COLO668 (cell line): ENCODE results near the gene G3BP2.
"Not testable (repeated sequence)": the region's sequence is repeated elsewhere in the genome, so short reads cannot be mapped to it uniquely, and the experiment has no call there.

Source experiments
- DNase-seq: peaks from one replicate; lab custom pipeline; 2025; ENCODE audit not compliant: unreplicated experiment; lab: John Stamatoyannopoulos, UW

The G3BP2 gene

DNA sequence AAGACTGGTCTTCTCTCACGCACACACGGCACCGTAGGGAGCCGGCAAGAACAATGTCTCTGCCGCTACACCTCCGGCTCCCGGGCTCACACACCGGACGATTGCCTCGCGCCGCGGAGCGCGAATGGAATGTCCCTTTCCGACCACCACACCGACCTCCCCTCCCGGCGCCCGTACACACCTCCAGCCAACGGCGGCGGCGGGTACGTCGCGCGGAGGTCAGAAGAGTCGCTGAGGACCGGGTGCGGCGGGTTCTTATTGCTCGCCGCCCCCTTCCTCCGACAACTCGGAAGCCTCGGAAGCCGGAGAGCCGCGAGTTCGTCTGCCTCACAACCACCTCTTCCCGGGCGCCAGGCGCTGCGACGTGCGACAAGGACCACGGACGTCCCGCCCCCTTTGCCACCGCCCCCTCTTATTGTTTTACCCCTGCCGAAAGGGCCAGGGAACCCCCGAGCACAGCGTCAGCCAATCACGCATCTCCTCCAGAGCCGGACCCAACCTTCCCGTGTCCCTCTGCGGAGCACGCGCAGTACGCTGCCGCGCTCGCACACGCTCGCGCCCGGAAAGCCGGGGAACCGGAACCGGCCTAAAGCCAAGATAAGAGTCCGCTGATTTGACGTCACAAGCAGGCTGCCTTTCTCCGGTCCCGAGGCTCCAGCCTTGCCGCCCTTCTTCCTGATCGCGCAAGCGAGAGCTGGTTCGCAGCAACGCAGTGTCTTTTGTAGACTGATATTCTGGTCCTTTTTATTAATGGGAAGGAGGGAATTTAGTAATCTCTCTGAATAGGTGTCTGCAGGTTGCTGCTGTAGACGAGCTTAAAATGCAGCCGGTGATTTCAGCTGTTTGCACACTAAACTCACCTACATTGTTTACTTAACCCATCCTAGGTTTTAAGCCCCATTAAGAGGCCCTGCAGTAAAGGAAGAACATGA is at the start of gene G3BP2:
G3BP2 (minus strand) TSS at position 385 of the 932 bp plus-strand sequence. CDS start 11,386 bp downstream, outside the sequence.
- peak; percentile 98 for DNase-seq

DNA sequence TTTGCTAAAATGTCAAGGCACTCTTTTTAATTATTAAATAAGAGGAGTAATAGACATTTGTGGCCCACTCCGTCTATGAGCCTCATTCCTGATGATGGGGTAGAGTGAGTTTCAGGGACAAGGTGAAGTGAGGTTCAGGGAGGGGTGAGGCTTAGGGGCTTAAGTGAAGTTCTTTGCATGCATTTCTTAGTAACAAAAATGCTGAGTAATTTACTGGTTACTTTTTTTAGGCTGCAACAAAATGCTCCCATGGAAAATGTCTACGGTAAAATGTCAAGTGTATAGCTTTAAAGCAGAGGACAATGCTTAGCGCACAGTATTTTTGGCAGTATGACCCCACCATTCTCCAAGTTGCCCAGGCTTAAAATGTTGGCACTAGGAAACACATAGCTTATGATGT is 49.2 kb upstream of the G3BP2 start:
- DNase-seq, result no peak

DNA sequence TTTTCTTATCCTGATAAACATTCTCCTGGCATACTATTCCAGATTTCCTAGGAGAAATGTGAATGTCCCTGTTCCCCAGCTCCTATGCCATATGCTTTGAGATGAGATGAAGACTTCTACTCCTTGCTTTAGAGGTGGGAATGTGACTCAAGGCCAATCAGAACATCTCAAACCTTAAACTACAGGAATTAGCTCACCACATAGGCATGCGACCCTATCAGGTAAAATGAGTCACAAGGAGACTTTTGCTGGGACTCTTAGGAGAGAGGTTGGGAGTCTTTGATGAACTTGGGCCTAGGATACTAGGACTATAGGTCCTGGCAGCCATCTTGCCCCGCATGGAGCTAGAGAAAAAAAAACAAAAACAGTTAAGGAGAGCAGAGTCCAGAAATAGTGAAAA is 45.3 kb upstream of the G3BP2 start:
- DNase-seq, result no peak

DNA sequence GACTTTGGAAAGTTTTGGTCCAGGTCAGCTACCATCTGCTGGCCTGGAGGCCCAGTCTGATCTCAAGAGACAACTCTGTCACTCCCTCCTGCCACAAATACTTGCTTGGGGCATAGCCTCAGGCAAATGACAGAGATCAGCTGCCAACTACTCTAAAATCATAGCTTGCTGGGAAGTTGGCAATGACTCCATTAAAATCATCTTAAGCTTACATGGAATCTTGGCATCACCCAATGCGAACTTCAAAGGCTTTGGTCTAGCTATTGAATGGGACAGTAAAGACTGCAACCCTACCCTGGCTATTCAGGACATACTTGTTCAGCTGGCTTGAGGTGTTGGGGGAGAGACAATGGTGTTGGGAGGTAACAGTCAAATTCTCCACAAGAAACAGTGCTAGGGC is 44.2 kb upstream of the G3BP2 start:
- no peak for DNase-seq

DNA sequence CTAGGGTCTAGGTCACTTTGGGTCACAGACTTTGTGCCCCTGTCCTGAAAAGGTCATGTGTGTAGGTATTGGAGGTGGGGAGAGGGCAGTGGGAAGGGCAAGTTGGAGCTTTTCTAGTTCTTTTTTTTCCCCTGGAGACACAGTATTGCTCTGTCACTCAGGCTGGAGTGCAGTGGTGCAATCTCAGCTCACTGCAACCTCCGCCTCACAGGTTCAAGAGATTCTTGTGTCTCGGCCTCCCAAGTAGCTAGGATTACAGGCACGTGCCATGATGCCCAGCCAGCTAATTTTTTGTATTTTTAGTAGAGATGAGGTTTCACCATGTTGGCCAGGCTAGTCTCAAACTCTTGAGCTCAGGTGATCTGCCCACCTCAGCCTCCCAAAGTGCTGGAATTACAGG is 42.8 kb upstream of the G3BP2 start:
- not testable (repeated sequence) for DNase-seq

DNA sequence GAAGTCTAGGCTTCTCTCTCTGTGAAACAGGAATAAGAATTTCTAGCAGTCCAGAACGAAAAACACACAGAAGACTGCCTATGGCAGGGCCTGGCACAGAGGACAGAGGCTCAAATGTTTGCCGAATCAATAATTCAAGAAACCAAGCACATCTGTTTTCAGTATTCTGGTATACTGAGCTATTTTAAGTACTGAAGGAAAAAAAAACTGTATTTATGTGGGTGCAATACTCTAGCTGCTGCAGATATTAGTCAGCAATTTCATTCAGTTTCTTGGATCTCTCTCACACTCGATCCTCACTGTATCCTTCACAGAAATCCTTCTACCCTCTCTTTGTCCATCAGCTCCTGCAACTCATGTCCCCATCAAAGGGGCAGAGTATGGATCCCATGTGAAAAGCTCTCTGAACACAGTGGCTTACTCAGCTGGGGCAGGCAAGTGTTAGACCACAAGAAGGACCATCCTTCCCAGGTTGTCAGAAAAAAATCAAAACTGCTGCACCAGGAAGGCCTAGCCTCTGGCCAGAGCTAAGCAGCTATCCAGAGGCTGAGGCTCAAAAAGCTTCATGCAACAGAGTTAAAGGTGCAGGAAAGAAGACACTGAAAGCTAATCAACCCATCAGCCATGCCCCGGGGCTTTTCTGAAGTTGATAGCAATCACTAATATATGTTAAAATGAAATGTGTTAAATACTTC is 42.0 kb upstream of the G3BP2 start:
- DNase-seq, result no peak

DNA sequence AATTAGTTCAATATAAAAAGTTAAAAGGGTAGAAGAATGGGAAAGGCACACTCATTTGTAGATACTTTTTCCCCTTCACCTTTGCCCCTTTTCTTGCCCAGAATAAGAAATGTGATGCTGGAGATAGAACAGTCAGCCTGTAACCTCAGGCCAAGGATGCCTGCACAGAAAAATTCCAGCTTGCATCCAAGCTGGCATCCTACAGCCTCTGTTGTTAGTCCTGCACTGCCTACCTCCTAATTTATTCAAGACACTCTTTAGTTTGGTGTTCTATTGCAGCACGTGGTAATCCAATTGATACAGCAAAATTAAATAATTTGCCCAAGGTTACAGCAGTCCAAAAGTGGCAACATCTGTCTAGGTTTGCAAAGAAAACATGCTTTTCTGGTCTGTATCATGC is 41.5 kb upstream of the G3BP2 start:
- no peak for DNase-seq

DNA sequence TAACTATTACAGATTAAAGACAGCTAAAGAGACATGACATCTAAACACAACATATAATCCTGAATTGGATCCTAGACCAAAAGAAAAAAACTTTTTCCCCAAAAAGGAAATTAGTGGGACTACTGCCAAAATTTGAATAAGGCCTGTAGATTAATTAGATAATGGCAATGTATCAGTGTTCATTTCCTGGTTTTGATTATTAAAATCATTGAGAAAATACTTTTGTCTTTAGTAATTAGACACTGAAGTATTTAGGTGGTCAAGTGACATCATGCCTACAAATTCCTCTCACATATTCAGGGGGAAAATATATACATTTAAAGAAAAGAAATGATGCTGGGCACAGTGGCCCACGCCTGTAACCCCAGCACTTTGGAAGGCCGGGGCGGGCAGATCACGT is 40.8 kb upstream of the G3BP2 start:
- DNase-seq, result no peak

DNA sequence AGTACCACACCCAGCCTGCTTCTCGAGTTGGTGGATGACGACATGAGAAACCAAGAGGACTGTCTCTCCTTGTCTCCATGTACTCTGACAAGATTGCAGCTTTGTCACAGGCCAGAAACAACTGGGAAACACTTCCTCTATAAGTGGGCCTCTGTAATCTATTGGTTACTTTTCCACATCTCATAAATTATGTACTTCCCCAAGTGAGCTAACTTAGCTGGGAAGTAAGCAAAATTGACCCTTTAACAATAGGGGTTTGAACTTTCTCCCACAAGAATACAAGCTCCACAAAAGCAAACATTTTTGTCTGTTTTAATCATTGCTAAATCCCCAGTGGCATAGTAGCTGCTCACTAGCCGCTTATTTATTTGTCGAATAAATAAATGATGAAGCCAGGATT is 37.0 kb upstream of the G3BP2 start:
- no peak for DNase-seq

DNA sequence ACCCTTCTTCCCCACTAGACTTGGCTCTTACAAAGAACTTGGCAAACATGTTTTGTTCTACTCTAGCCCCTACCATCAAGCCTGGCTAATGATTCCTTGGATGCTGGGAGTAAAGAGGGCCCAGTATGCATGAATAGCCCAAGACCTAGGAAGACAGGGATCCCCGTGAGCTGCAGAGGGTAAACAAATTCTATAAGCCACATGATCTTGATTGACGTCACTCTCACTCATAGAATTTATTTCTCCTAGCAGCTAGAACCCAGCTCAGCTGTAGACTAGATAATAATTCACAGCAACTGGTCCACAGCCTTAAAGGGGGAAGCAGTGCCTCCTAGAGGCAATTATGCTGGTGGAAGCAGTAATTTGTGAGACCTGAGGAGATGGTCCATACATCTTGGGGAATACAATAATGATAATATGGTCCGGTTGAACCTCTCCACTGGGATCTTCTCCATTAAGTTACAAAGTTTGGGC is 35.0 kb upstream of the G3BP2 start:
- no peak for DNase-seq

DNA sequence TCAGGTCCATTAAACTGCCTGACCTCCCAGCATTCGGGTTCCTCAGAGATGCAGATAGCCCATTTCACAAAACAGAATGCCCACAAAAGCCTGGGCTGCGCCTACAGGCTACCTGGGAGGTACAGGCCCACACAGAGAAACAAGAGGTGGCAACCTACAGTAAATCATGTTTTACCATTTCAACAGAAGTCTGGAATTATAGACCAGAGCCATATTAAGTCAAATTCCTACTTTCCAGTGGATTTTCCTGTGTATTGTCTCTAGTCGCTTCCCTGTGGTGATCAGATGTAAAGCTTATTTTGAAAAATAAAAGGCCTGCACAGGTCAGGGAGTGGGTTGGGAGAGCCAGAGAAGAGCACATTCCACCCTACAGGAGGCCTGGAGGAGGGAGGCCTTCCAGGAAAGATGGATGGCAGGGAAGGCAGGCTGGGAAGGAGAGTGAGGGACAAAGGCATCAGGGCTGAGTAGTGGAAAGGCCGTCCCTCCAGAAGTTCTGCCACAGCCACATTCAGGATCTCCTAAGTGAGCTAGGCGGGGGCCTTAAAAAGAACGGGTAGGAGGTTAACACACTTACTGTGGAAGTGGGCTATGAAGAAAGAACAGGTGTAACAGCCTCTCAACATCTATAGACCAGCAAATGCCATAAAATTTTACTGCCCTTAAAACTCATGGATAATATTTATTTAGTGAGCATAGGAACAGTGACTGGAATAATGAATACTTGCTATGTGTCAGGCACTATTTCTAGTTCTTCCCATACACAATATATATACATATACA is 32.2 kb upstream of the G3BP2 start:
- DNase-seq, result no peak

DNA sequence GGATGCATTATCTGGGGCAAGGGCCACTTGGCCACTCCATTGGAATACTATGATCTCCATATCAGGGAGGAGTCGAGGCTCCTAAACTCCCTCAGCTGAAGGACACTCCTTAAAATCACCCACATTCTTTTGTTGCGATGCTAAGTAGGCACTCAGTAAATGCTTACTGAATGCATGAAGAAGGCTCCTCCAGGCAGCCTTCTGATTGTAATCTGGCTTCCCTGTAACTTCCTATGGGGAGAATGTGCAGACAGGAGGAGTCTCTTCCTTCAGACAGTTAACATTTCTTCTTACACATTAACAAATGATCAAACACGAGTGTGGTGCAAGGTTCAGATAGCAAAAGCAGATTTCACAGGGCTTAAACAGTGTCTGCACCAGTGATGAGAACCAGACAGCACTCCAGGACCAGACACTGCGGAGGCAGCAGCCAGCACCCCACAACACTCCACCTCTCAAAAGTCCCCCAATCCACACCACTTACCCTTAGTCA is 29.8 kb upstream of the G3BP2 start:
- no peak for DNase-seq

DNA sequence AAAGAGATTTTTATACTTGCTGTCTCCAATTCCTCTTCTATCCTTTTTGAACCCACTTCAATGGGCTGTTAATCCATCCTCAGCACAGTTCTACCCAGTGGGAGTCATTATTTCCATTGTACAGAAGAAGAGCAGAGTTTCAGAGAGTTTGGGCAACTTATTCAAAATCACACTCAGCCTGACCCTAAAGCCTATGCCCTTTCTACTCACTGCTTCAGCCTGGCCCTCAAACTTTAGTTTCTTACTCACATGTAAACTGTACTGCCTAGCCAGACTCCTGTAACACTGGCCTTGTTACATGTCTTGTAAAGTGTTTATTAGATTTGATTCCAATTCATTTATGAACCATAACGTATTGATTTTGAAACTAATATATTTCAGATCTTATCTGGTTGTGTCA is 26.1 kb upstream of the G3BP2 start:
- no peak for DNase-seq

DNA sequence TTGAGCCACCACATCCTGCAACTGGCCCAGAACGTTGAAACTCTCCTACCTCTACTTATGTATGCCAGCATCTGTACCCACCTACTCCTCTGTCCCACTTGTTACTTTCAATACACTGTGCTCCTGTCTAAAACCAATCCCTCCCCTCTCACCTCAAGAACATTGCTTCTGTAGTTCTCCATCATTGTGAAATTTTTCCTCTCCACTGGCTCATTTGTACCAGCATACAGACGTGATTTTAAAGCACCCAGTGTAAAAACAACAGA is 25.7 kb upstream of the G3BP2 start:
- DNase-seq, result no peak

DNA sequence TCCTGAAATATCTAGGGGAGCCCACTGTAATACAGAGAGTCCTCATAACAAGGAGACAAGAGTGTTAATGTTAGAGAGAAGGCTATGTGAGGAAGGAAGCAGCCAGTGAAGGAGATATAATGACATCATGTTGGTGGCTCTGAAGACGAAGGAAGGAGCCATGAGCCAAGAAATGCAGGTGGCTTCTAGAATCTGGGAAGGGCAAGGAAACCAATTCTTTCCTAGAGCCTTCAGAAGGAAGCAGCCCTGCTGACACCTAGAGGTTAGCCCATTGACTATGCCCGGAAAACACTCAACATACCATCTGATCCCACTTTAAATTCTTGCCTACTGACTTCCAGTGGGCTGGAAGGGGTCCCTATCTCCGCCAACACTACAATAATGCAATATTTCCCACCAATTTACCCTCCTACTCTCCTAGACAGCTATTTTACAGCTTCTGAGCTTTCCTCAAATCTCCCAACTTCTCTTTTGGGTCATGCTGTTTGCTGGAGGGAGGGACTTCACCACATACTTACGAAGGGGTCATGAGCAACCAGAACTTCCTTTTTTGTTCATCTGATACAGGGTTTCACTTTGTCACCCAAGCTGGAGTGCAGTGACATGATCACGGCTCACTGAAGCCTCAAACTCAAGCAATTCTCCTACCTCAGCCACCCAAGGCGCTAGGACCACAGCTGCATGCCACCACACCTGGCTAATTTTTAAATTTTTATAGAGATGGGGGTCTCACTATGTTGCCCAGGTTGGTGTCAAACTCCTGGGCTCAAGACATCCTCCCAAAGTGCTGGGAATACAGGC is 25.2 kb upstream of the G3BP2 start:
- no peak for DNase-seq

DNA sequence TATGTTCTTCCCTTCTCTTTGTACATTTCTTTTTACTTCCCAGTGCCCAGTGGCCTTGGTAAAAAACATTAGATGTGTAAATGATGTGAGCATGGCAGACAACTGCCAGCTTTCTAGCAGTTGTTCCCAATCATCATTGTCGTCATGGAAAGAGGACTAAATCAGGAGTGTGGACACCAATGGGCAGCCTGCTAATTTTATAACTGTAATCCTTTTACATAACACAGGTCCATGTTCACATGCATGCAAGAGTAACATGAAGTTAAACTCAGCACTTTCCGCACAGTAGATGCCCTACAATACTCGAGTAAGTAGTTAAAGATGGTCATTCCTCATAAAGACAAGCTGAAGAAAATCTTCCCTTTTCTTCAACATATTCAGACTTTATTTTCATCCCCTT is 23.4 kb upstream of the G3BP2 start:
- DNase-seq, result no peak

DNA sequence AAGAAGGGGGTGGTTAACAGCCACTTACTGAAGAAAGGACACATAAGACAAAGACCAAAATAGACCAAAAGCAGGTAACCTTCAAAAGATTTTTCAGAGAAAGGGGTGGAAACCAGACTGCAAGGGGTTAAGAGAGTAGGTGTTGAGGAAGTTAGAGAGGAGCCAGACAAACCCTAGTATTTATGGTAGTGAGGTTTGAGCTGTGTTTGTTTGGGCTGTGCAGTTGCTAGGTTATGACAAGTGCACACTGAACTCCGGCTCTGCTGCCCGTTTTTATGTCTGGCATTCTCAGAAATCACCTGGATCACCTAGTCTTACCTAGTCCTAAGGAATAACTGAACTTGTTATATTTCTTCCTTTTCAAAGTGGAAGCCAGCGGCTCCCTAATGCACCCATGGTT is 22.9 kb upstream of the G3BP2 start:
- DNase-seq, result peak; percentile 6

DNA sequence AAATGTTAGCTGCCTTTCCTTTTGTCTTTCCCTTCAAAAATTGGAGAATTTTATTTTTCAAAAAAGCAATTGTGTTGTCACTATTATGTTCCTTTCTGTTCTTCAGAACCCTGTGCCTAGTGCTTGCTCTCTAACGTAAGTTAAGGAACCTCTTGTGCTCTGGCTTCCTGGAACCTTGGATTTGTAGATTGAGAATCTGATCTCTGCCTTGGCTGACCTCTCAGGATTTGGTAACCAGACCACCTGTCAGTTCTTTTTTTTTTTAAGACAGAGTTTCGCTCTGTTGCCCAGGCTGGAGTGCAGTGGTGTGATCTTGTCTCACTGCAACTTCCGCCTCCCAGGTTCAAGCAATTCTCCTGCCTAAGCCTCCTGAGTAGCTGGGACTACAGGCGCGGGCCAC is 18.9 kb upstream of the G3BP2 start:
- DNase-seq, result not testable (repeated sequence)

DNA sequence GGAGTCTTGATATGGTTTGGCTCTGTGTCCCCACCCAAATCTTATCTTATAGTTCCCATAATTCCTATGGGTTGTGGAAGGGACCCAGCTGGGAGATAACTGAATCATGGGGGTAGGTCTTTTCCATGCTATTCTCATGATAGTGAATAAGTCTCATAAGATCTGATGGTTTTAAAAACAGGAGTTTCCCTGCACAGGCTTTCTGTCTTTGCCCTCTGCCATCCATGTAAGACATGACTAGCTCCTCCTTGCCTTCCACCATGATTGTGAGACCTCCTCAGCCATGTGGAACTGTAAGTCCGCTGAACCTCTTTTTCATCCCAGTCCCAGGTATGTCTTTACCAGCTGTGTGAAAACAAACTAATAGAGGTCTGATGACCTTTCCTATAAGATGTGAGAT is 13.9 kb upstream of the G3BP2 start:
- not testable (repeated sequence) for DNase-seq

DNA sequence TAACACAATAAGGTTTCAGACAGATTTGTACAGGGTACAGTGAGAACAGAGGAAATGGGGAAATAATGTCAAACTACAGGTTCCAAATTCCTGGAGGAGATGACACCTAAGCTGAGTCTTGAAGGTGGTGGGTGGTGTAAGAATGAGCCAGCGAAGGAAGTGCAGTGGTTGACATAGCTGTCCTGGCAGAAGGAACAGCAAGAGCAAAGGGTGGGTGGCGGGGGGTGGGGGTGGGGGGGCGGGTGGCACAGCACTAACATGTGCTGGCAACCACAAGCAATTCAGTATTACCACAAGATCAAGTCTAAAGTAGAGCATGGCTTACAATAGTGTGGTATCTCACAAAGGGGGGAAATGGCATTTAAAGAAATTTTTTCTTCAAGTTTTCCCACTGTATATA is 13.1 kb upstream of the G3BP2 start:
- DNase-seq, result no peak
